Measurements from ENCODE around the gene TTC7B. TPM values are rescaled to one million over a fixed set of nuclear protein-coding genes. Genes with fewer than 3 reads are reported as not detected.

TTC7B gene
- total RNA-seq, 1 experiment from 2014 or later = 40.9 TPM

- Histone ChIP-seq H3K36me3 (ENCODE audit: control insufficient read depth, insufficient read depth, low read length) (no peaks in the 10 kb centered on the region), H3K27ac (ENCODE audit: low read length) (no peak overlapping the region), H3K4me1 (ENCODE audit: control insufficient read depth, insufficient read depth, low read length) (no peaks in the 10 kb centered on the region), H3K4me3 (ENCODE audit: low read depth in 2 of 2, low read length in 2 of 2) (no peak overlapping the region), H3K9me3 (ENCODE audit: control insufficient read depth, insufficient read depth, low read depth, low read length) (no peaks in the 10 kb centered on the region), H3K27me3 (ENCODE audit: control insufficient read depth, insufficient read depth, low read length) (no peaks in the 10 kb centered on the region)
- no peak for DNase-seq (ENCODE audit: low read depth, low spot score)
- BruUV-seq (replicated peaks) = no TSS peak
- ChIA-PET CTCF (no interaction called here), POLR2A (no interaction called here)
- TF ChIP-seq, protein P1, sequence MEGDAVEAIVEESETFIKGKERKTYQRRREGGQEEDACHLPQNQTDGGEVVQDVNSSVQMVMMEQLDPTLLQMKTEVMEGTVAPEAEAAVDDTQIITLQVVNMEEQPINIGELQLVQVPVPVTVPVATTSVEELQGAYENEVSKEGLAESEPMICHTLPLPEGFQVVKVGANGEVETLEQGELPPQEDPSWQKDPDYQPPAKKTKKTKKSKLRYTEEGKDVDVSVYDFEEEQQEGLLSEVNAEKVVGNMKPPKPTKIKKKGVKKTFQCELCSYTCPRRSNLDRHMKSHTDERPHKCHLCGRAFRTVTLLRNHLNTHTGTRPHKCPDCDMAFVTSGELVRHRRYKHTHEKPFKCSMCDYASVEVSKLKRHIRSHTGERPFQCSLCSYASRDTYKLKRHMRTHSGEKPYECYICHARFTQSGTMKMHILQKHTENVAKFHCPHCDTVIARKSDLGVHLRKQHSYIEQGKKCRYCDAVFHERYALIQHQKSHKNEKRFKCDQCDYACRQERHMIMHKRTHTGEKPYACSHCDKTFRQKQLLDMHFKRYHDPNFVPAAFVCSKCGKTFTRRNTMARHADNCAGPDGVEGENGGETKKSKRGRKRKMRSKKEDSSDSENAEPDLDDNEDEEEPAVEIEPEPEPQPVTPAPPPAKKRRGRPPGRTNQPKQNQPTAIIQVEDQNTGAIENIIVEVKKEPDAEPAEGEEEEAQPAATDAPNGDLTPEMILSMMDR (IDR thresholded peaks at IDR 0.05) = no peak
- TF ChIP-seq SIN3A (IDR thresholded peaks at IDR 0.05; ENCODE audit: borderline replicate concordance, insufficient read depth, low read depth, low read length) (no peak), TCF7L2 (IDR thresholded peaks at IDR 0.05; ENCODE audit: low read depth, low read length) (no peak), POLR2AphosphoS5 (IDR thresholded peaks at IDR 0.05; ENCODE audit: low read depth, low read length) (no peak)
- TF ChIP-seq, protein P2, sequence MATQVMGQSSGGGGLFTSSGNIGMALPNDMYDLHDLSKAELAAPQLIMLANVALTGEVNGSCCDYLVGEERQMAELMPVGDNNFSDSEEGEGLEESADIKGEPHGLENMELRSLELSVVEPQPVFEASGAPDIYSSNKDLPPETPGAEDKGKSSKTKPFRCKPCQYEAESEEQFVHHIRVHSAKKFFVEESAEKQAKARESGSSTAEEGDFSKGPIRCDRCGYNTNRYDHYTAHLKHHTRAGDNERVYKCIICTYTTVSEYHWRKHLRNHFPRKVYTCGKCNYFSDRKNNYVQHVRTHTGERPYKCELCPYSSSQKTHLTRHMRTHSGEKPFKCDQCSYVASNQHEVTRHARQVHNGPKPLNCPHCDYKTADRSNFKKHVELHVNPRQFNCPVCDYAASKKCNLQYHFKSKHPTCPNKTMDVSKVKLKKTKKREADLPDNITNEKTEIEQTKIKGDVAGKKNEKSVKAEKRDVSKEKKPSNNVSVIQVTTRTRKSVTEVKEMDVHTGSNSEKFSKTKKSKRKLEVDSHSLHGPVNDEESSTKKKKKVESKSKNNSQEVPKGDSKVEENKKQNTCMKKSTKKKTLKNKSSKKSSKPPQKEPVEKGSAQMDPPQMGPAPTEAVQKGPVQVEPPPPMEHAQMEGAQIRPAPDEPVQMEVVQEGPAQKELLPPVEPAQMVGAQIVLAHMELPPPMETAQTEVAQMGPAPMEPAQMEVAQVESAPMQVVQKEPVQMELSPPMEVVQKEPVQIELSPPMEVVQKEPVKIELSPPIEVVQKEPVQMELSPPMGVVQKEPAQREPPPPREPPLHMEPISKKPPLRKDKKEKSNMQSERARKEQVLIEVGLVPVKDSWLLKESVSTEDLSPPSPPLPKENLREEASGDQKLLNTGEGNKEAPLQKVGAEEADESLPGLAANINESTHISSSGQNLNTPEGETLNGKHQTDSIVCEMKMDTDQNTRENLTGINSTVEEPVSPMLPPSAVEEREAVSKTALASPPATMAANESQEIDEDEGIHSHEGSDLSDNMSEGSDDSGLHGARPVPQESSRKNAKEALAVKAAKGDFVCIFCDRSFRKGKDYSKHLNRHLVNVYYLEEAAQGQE (IDR thresholded peaks at IDR 0.05; ENCODE audit: insufficient read depth in 1 of 2, low read depth in 2 of 2, low read length in 1 of 2) = no peak
- intact Hi-C loops (cut with micrococcal nuclease; ENCODE audit: unreplicated experiment) = no loop called here
- in situ Hi-C loops (cut with HindIII; ENCODE audit: low pct_unique_long_range_greater_than_20kb, low sequenced_read_pairs) = no loop called here
- no peak for ATAC-seq
Measured at GRCh38 chr14:90574188-90575131, 241.8 kb downstream of the TTC7B start.

- CTCF ChIA-PET = no interaction called here
Measured at GRCh38 chr14:90573385-90574105, 242.7 kb downstream of the TTC7B start.

More at GRCh38 chr14:90573385-90574105, 242.7 kb downstream of the TTC7B start:
- Histone ChIP-seq H3K4me3 (ENCODE audit: low read depth in 2 of 2, low read length in 2 of 2) (no peak overlapping the region), H3K9me3 (ENCODE audit: control insufficient read depth, insufficient read depth, low read depth, low read length) (no peaks in the 10 kb centered on the region), H3K27ac (ENCODE audit: low read length) (no peak overlapping the region), H3K36me3 (ENCODE audit: control insufficient read depth, insufficient read depth, low read length) (no peaks in the 10 kb centered on the region), H3K27me3 (ENCODE audit: control insufficient read depth, insufficient read depth, low read length) (no peaks in the 10 kb centered on the region), H3K4me1 (ENCODE audit: control insufficient read depth, insufficient read depth, low read length) (no peaks in the 10 kb centered on the region)
- POLR2A ChIA-PET = no interaction called here
- BruUV-seq (replicated peaks) = no TSS peak
- ATAC-seq = no peak
- in situ Hi-C loops (cut with HindIII; ENCODE audit: low pct_unique_long_range_greater_than_20kb, low sequenced_read_pairs) (no loop called here), intact Hi-C loops (cut with micrococcal nuclease; ENCODE audit: unreplicated experiment) (no loop called here)
- DNase-seq (ENCODE audit: low read depth, low spot score) = no peak
- no peak for TF ChIP-seq TCF7L2 (IDR thresholded peaks at IDR 0.05; ENCODE audit: low read depth, low read length)
